Neural cell (in vitro differentiated cells): ENCODE data around the gene RCAN3. TPM values are rescaled to one million over a fixed set of nuclear protein-coding genes. Genes with fewer than 3 reads are reported as not detected.

Experiments used
- H2AFZ ChIP-seq: fragments of 200-600, 300-800 bp; sonication (generic), shearing (Covaris generic); 2 replicates; pipeline ENCODE4 v1.6.0; 2014; ENCODE audit warnings: low read depth, mild to moderate bottlenecking, antibody characterized with exemption, low read length, moderate library complexity
- H3F3A ChIP-seq: fragments of 200-600 bp; shearing (Covaris generic); 2 replicates; pipeline ENCODE4 v1.6.1; 2016; ENCODE audit warnings: mild to moderate bottlenecking, moderate library complexity, mixed read lengths, antibody characterized with exemption, low read length; ENCODE audit not compliant: insufficient read depth, poor library complexity, severe bottlenecking
- H3K27ac ChIP-seq: fragments of 200-600, 300-800 bp; sonication (generic), shearing (Covaris generic); 2 replicates; pipeline ENCODE4 v1.5.1; 2014; ENCODE audit warnings: mild to moderate bottlenecking, low read length, moderate library complexity
- H3K27me3 ChIP-seq: fragments of 300-800, 200-600 bp; sonication (generic), shearing (Covaris generic); 2 replicates; pipeline ENCODE4 v1.6.0; 2014; ENCODE audit warnings: mild to moderate bottlenecking, low read depth, low read length, moderate library complexity; ENCODE audit not compliant: insufficient read depth
- H3K36me3 ChIP-seq: fragments of 300-800, 200-600 bp; sonication (generic), shearing (Covaris generic); 2 replicates; pipeline ENCODE4 v1.5.1; 2014; ENCODE audit warnings: mild to moderate bottlenecking, antibody characterized with exemption, low read length, moderate library complexity; ENCODE audit not compliant: insufficient read depth
- H3K4me2 ChIP-seq: fragments of 300-800, 200-600 bp; sonication (generic), shearing (Covaris generic); 2 replicates; pipeline ENCODE4 v1.6.0; 2014; ENCODE audit warnings: mild to moderate bottlenecking, low read length
- H3K4me3 ChIP-seq: fragments of 300-800, 200-600 bp; sonication (generic), shearing (Covaris generic); 2 replicates; pipeline ENCODE4 v1.5.1; 2014; ENCODE audit warnings: mild to moderate bottlenecking, low read length, moderate library complexity
- H3K79me2 ChIP-seq: fragments of 200-600 bp; shearing (Covaris generic); replicated peaks from 2 replicates; pipeline ENCODE4 v1.6.0; 2014; ENCODE audit warnings: mild to moderate bottlenecking, low read length, moderate library complexity; ENCODE audit not compliant: insufficient read depth
- H3K9ac ChIP-seq: fragments of 300-800, 200-600 bp; sonication (generic), shearing (Covaris generic); 2 replicates; pipeline ENCODE4 v1.6.1; 2016; ENCODE audit warnings: mild to moderate bottlenecking, low read length, mixed read lengths
- H3K9me2 ChIP-seq: fragments of 200-600 bp; shearing (Covaris generic); 2 replicates; pipeline ENCODE4 v1.6.1; 2016; ENCODE audit warnings: mild to moderate bottlenecking, low read length, mixed read lengths; ENCODE audit not compliant: insufficient read depth
- H3K9me3 ChIP-seq: fragments of 200-600, 300-800 bp; sonication (generic), shearing (Covaris generic); 2 replicates; pipeline ENCODE4 v1.6.1; 2016; ENCODE audit warnings: mild to moderate bottlenecking, mixed run types, low read length, moderate library complexity, mixed read lengths
- H4K20me1 ChIP-seq: fragments of 200-600 bp; shearing (Covaris generic); 2 replicates; pipeline ENCODE4 v1.6.1; 2016; ENCODE audit warnings: mild to moderate bottlenecking, mixed run types; ENCODE audit not compliant: insufficient read depth
- EP300 ChIP-seq: fragments of 450-650 bp; conservative IDR thresholded peaks from 2 replicates; pipeline ENCODE4 v1.6.1; 2014; ENCODE audit warnings: antibody characterized with exemption, mild to moderate bottlenecking, moderate library complexity; ENCODE audit not compliant: poor library complexity, severe bottlenecking
- EZH2 ChIP-seq: fragments of 200-600, 300-800 bp; shearing (Covaris generic), sonication (generic); IDR thresholded peaks from 2 replicates; pipeline ENCODE4 v1.6.1; 2014; ENCODE audit warnings: antibody characterized with exemption, low read length, borderline replicate concordance, mild to moderate bottlenecking; ENCODE audit not compliant: insufficient read depth, poor library complexity, severe bottlenecking
- MXI1 ChIP-seq: fragments of 450-650 bp; conservative IDR thresholded peaks from 2 replicates; pipeline ENCODE4 v1.6.1; 2014; ENCODE audit warnings: antibody characterized with exemption, mild to moderate bottlenecking; ENCODE audit not compliant: poor library complexity, severe bottlenecking
- POLR2AphosphoS5 ChIP-seq: IDR thresholded peaks from 2 replicates; pipeline ENCODE4 v1.6.1; 2012
- RAD21 ChIP-seq: fragments of 450-650 bp; conservative IDR thresholded peaks from 2 replicates; pipeline ENCODE4 v1.6.1; 2014; ENCODE audit warnings: antibody characterized with exemption, mild to moderate bottlenecking, moderate library complexity
- REST ChIP-seq: IDR thresholded peaks from 2 replicates; pipeline ENCODE4 v1.6.1; 2012; ENCODE audit warnings: borderline replicate concordance
- SMC3 ChIP-seq: fragments of 450-650 bp; conservative IDR thresholded peaks from 2 replicates; pipeline ENCODE4 v1.6.1; 2014; ENCODE audit warnings: antibody characterized with exemption, mild to moderate bottlenecking, moderate library complexity; ENCODE audit not compliant: poor library complexity
- TAF1 ChIP-seq: IDR thresholded peaks from 2 replicates; pipeline ENCODE4 v1.6.1; 2012; ENCODE audit warnings: low read depth
- polyA plus RNA-seq: library from polyadenylated mRNA; depleted of rRNA; stranded (reverse); fragments of >200 nt; gene quantifications from 2 replicates; pipeline ENCODE4 v1.2.3, GENCODE V29; 2014
- TF ChIP-seq, protein P1 (sequence below): fragments of 450-650 bp; IDR thresholded peaks from 2 replicates; pipeline ENCODE4 v1.5.1; 2014; ENCODE audit warnings: antibody characterized with exemption, mild to moderate bottlenecking, moderate library complexity; ENCODE audit not compliant: poor library complexity, severe bottlenecking

RCAN3 gene
- polyA plus RNA-seq, 1 donor from 2014 or later, result 31.4 TPM

GRCh38 chr1:24483441-24483840 is 19.2 kb upstream of the RCAN3 start:
- TF ChIP-seq POLR2AphosphoS5, result no peak
- TF ChIP-seq EZH2, result no peak
- no peak for TF ChIP-seq SMC3
- no peak for TF ChIP-seq TAF1
- TF ChIP-seq RAD21, result no peak
- no peak for TF ChIP-seq EP300
- TF ChIP-seq REST, result no peak
- no peak overlapping the region for H2AFZ ChIP-seq

DNA sequence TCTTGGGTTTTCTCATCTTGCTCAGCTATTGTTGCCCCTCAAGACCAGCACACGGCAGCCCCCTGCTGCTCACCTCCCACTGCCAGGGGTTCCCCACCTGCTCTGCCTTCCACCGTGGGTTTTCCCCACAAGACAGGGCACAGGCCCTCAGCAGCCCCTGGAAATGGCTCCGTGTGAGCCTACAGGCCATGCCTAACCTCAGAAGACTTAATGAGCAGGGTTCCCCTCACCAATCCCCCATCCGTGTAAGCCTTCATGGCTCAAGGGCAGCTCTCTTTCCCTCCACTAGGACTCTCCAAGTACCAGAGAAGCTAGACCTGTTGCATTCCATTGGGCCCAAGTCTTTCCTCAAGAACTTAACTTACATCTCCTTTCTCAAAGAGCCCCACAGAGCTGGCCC is 18.4 kb upstream of the RCAN3 start:
- Histone ChIP-seq H3K36me3 (no peaks in the 10 kb centered on the region), H3K27ac (no peak overlapping the region), H3K9me2 (no peaks in the 10 kb centered on the region), H4K20me1 (no peaks in the 10 kb centered on the region), H3K27me3 (no peaks in the 10 kb centered on the region), H3K79me2 (no peaks in the 10 kb centered on the region), H3F3A (no peaks in the 10 kb centered on the region), H3K9me3 (no peaks in the 10 kb centered on the region), H3K9ac (no peak overlapping the region), H2AFZ (no peak overlapping the region), H3K4me3 (no peak overlapping the region), H3K4me2 (no peak overlapping the region)
- TF ChIP-seq EZH2, result no peak
- TF ChIP-seq SMC3, result no peak
- TF ChIP-seq REST, result no peak
- TF ChIP-seq RAD21, result no peak
- no peak for TF ChIP-seq MXI1
- TF ChIP-seq POLR2AphosphoS5, result no peak
- TF ChIP-seq TAF1, result no peak
- TF ChIP-seq EP300, result no peak
- TF ChIP-seq, protein P1, sequence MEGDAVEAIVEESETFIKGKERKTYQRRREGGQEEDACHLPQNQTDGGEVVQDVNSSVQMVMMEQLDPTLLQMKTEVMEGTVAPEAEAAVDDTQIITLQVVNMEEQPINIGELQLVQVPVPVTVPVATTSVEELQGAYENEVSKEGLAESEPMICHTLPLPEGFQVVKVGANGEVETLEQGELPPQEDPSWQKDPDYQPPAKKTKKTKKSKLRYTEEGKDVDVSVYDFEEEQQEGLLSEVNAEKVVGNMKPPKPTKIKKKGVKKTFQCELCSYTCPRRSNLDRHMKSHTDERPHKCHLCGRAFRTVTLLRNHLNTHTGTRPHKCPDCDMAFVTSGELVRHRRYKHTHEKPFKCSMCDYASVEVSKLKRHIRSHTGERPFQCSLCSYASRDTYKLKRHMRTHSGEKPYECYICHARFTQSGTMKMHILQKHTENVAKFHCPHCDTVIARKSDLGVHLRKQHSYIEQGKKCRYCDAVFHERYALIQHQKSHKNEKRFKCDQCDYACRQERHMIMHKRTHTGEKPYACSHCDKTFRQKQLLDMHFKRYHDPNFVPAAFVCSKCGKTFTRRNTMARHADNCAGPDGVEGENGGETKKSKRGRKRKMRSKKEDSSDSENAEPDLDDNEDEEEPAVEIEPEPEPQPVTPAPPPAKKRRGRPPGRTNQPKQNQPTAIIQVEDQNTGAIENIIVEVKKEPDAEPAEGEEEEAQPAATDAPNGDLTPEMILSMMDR, result no peak

More at GRCh38 chr1:24483441-24483840, 19.2 kb upstream of the RCAN3 start:
- no peak overlapping the region for H3K9ac ChIP-seq
- H3K27me3 ChIP-seq, result no peaks in the 10 kb centered on the region
- no peaks in the 10 kb centered on the region for H3K9me2 ChIP-seq
- H3F3A ChIP-seq, result no peaks in the 10 kb centered on the region
- H3K4me2 ChIP-seq, result no peak overlapping the region
- no peaks in the 10 kb centered on the region for H4K20me1 ChIP-seq
- H3K36me3 ChIP-seq, result no peaks in the 10 kb centered on the region
- no peak overlapping the region for H3K27ac ChIP-seq
- H3K4me3 ChIP-seq, result no peak overlapping the region
- H3K9me3 ChIP-seq, result no peaks in the 10 kb centered on the region
- no peaks in the 10 kb centered on the region for H3K79me2 ChIP-seq
